A673 (cell line): ENCODE results near the gene SKAP1. TPM values are rescaled to one million over a fixed set of nuclear protein-coding genes. Genes with fewer than 3 reads are reported as not detected.

Experiments used
- BruUV-seq: library from RNA; stranded (reverse); fragments of 400-500 nt; replicated peaks from 2 replicates; lab custom pipeline; 2021; lab: Mats Ljungman, UMichigan
- CTCF ChIA-PET: fragments of 300-600 bp; sonication (Branson Sonifier 250); formaldehyde crosslinking; loops from one replicate; lab custom pipeline; 2022; ENCODE audit warnings: antibody characterized with exemption; lab: Charles Lee
- POLR2A ChIA-PET: fragments of 300-600 bp; sonication (Branson Sonifier 250); formaldehyde crosslinking; loops from one replicate; lab custom pipeline; 2022; ENCODE audit warnings: antibody characterized with exemption; ENCODE audit not compliant: low non-redundant PET; lab: Charles Lee
- DNase-seq: peaks from one replicate; pipeline ENCODE4 v3.0.0-alpha.2; 2015; ENCODE audit warnings: low spot score
- H3K27ac ChIP-seq: fragments of 200-600 bp; sonication (generic); 2 replicates; pipeline ENCODE4 v1.5.1; 2016; ENCODE audit warnings: mixed run types, low read depth, mild to moderate bottlenecking, mixed read lengths, antibody characterized with exemption, low read length; ENCODE audit not compliant: poor library complexity, severe bottlenecking
- H3K27me3 ChIP-seq: fragments of 200-600 bp; sonication (generic); replicated peaks from 2 replicates; pipeline ENCODE4 v1.6.1; 2017; ENCODE audit warnings: mixed run types, low read depth, mild to moderate bottlenecking, mixed read lengths, antibody characterized with exemption, low read length; ENCODE audit not compliant: insufficient read depth, poor library complexity
- H3K36me3 ChIP-seq: fragments of 200-600 bp; sonication (generic); 2 replicates; pipeline ENCODE4 v1.6.1; 2016; ENCODE audit warnings: mixed run types, mild to moderate bottlenecking, mixed read lengths, antibody characterized with exemption, low read length; ENCODE audit not compliant: insufficient read depth, poor library complexity, severe bottlenecking
- H3K4me1 ChIP-seq: fragments of 200-600 bp; sonication (generic); 2 replicates; pipeline ENCODE4 v1.6.1; 2017; ENCODE audit warnings: mixed run types, mild to moderate bottlenecking, mixed read lengths, antibody characterized with exemption, low read length; ENCODE audit not compliant: insufficient read depth, poor library complexity, severe bottlenecking
- H3K4me3 ChIP-seq: fragments of 200-600 bp; sonication (generic); 2 replicates; pipeline ENCODE4 v1.5.1; 2016; ENCODE audit warnings: low read depth, mixed run types, mild to moderate bottlenecking, mixed read lengths, low read length; ENCODE audit not compliant: poor library complexity, severe bottlenecking
- H3K9me3 ChIP-seq: fragments of 200-600 bp; sonication (generic); 2 replicates; pipeline ENCODE4 v1.6.1; 2016; ENCODE audit warnings: mixed run types, low read depth, mild to moderate bottlenecking, mixed read lengths, antibody characterized with exemption, low read length; ENCODE audit not compliant: poor library complexity, severe bottlenecking
- EZH2 ChIP-seq: fragments of 200-600 bp; sonication (generic); IDR thresholded peaks from 2 replicates; pipeline ENCODE4 v1.6.1; 2017; ENCODE audit warnings: borderline replicate concordance, low read depth, mild to moderate bottlenecking, mixed read lengths, antibody characterized with exemption, low read length; ENCODE audit not compliant: poor library complexity, severe bottlenecking
- intact Hi-C: fragments of 100-400 bp; cut with micrococcal nuclease; formaldehyde crosslinking; loops from one replicate; pipeline ENCODE4 v1.10.0; 2022; ENCODE audit not compliant: unreplicated experiment
- total RNA-seq: library from RNA; stranded (reverse); gene quantifications from 2 replicates; pipeline ENCODE4 v1.2.3, GENCODE V29; 2021
- TF ChIP-seq, protein P1 (sequence below): fragments of 300-800, 200-600 bp; sonication (generic); conservative IDR thresholded peaks from 2 replicates; pipeline ENCODE4 v1.5.1; 2017; ENCODE audit warnings: low read depth, mild to moderate bottlenecking, antibody characterized with exemption, low read length, moderate library complexity, mixed read lengths

Gene SKAP1
- total RNA-seq, 1 experiment from 2014 or later = not detected

DNA sequence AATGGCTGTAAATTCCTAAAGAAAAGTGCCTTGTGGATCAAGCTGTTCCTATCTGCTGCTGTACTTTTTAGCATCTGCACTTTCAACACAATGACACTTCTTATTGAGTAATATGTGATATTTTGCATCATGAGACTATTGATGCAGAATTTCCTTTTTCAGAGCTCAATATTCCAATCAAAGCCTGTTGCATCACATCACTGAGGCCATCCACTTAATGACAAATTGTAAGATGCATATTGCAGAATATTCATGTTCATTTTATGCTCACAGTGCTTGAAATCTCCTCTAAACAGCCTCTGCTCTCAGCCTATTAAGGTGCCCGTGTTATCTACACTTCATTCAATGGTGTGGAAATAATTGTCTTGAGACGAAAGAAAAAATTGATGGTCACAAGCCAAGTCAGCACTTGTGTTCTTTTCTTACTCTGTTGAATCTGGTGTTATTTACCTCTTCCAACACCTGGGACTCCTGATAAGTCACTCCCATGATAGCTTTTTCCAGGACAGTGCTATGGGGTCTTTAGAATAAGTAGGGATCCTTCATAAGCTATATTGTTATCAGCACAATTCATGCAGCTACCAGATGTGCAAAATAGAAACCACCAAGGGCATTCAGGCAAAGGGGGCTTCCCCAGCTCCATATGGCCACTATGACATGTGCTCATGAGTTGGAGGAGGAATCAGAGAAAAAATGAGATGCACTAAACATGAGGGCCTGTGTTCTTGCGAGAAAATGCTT lies 9.3 kb upstream of the SKAP1 start:
- no peak overlapping the region for H3K4me3 ChIP-seq
- no peaks in the 10 kb centered on the region for H3K9me3 ChIP-seq
- H3K4me1 ChIP-seq = peaks cover 49% of the 10 kb centered on the region
- no peak overlapping the region for H3K27ac ChIP-seq
- H3K27me3 ChIP-seq = no peaks in the 10 kb centered on the region
- H3K36me3 ChIP-seq = no peaks in the 10 kb centered on the region
- no peak for DNase-seq
- ChIA-PET CTCF (no interaction called here), POLR2A (no interaction called here)
- no peak for TF ChIP-seq EZH2
- TF ChIP-seq, protein P1, sequence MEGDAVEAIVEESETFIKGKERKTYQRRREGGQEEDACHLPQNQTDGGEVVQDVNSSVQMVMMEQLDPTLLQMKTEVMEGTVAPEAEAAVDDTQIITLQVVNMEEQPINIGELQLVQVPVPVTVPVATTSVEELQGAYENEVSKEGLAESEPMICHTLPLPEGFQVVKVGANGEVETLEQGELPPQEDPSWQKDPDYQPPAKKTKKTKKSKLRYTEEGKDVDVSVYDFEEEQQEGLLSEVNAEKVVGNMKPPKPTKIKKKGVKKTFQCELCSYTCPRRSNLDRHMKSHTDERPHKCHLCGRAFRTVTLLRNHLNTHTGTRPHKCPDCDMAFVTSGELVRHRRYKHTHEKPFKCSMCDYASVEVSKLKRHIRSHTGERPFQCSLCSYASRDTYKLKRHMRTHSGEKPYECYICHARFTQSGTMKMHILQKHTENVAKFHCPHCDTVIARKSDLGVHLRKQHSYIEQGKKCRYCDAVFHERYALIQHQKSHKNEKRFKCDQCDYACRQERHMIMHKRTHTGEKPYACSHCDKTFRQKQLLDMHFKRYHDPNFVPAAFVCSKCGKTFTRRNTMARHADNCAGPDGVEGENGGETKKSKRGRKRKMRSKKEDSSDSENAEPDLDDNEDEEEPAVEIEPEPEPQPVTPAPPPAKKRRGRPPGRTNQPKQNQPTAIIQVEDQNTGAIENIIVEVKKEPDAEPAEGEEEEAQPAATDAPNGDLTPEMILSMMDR = no peak
- intact Hi-C loops = no loop called here
- BruUV-seq = no TSS peak

- DNase-seq = peak; percentile 58
- Histone ChIP-seq H3K36me3 (no peaks in the 10 kb centered on the region), H3K4me1 (peaks cover 48% of the 10 kb centered on the region), H3K27me3 (no peaks in the 10 kb centered on the region), H3K27ac (no peak overlapping the region), H3K4me3 (no peak overlapping the region), H3K9me3 (no peaks in the 10 kb centered on the region)
- ChIA-PET CTCF (interaction anchor here (0.6 kb wide), 1 partner anchor 103 kb away, joined by 3 read pairs; no protein-coding TSS in a partner anchor), POLR2A (interaction anchor here (0.6 kb wide), 1 partner anchor 67 kb away, joined by 6 read pairs; no protein-coding TSS in a partner anchor)
- TF ChIP-seq EZH2 = no peak
- TF ChIP-seq, protein P1 = no peak
- no TSS peak for BruUV-seq
- intact Hi-C loops = no loop called here
Measured at GRCh38 chr17:48438516-48439061, 8.6 kb upstream of the SKAP1 start.

- TF ChIP-seq EZH2 = no peak
- BruUV-seq = no TSS peak
- Histone ChIP-seq H3K4me3 (no peak overlapping the region), H3K9me3 (no peaks in the 10 kb centered on the region), H3K36me3 (no peaks in the 10 kb centered on the region), H3K27me3 (no peaks in the 10 kb centered on the region), H3K27ac (no peak overlapping the region), H3K4me1 (peaks cover 9% of the 10 kb centered on the region)
- ChIA-PET POLR2A (no interaction called here), CTCF (no interaction called here)
- intact Hi-C loops = no loop called here
- no peak for DNase-seq
Measured at GRCh38 chr17:48433896-48434295, 3.9 kb upstream of the SKAP1 start.
